Upper lobe of left lung (tissue), 6 donors: ENCODE data around the gene DELE1. TPM values are rescaled to one million over a fixed set of nuclear protein-coding genes. Genes with fewer than 3 reads are reported as not detected.

Experiments
- ATAC-seq, 2 donors: fragments of 200-7000 bp; cut with Tn5 transposase; one replicate each; pipeline ENCODE4 v1.9.1; 2022; ENCODE audit warnings: mild to moderate bottlenecking in 2 of 2, moderate library complexity in 2 of 2; ENCODE audit not compliant: low FRiP score in 2 of 2
- DNase-seq, 2 donors: peaks; one replicate each; pipeline ENCODE4 v3.0.0-alpha.2; 2019 to 2020
- H3K27ac ChIP-seq, 4 donors: fragments of 200-600 bp; sonication (generic); one replicate each; pipeline ENCODE4 v1.5.1; 2016 to 2019
- H3K27me3 ChIP-seq, 4 donors: fragments of 200-600 bp; sonication (generic); one replicate each; pipeline ENCODE4 v1.5.1; 2017 to 2019
- H3K36me3 ChIP-seq, 4 donors: fragments of 200-600 bp; sonication (generic); one replicate each; pipeline ENCODE4 v1.5.1; 2016 to 2019
- H3K4me1 ChIP-seq, 4 donors: fragments of 200-600 bp; sonication (generic); one replicate each; pipeline ENCODE4 v1.5.1; 2018 to 2019
- H3K4me3 ChIP-seq, 4 donors: fragments of 200-600 bp; sonication (generic); one replicate each; pipeline ENCODE4 v1.5.1; 2017 to 2019; ENCODE audit warnings: mild to moderate bottlenecking in 2 of 4, moderate library complexity in 1 of 4
- H3K9me3 ChIP-seq, 4 donors: fragments of 200-600 bp; sonication (generic); one replicate each; pipeline ENCODE4 v1.5.1; 2018 to 2019
- CTCF ChIP-seq, 6 experiments: fragments of 450-650 bp in 4 of 6; fragments of 200-600 bp in 2 of 6; sonication (generic) in 2 of 6; IDR thresholded peaks; one replicate each; pipeline ENCODE4 v1.5.1; 2016 to 2019; ENCODE audit warnings: antibody characterized with exemption in 6 of 6
- EP300 ChIP-seq, 4 donors: sonication (generic); formaldehyde crosslinking; IDR thresholded peaks; one replicate each; pipeline ENCODE4 v1.5.1; 2017; ENCODE audit warnings: antibody characterized with exemption in 4 of 4, control low read depth in 2 of 4
- POLR2A ChIP-seq, 4 donors: fragments of 450-650 bp; IDR thresholded peaks; one replicate each; pipeline ENCODE4 v1.5.1; 2016 to 2017; ENCODE audit warnings: antibody characterized with exemption in 4 of 4, mild to moderate bottlenecking in 2 of 4
- POLR2AphosphoS5 ChIP-seq, 2 donors: sonication (generic); formaldehyde crosslinking; IDR thresholded peaks; one replicate each; pipeline ENCODE4 v1.5.1; 2017; ENCODE audit warnings: antibody characterized with exemption in 2 of 2
- WGBS, 2 donors: methylation state at CpG; one replicate each; pipeline ENCODE4 v1.1.5; 2017 to 2018; 5-methylcytosine and 5-hydroxymethylcytosine counted together
- total RNA-seq, 6 donors: library from RNA; depleted of rRNA in 4 of 6; stranded (reverse); fragments of >200 nt in 4 of 6; gene quantifications; one replicate each; pipeline versions ENCODE4 v1.1.0 to v1.2.1, GENCODE V29; 2016 to 2021
- donor health status: DM: no; HTN: no; CAD: no; lungs with moderate emphysema.
- donor health status: DM: no; HTN: yes; CAD: no; lungs with severe emphysema.

DELE1 gene
- total RNA-seq, 6 donors from 2014 or later: 59.4 to 151 (median 87.5) TPM

DNA sequence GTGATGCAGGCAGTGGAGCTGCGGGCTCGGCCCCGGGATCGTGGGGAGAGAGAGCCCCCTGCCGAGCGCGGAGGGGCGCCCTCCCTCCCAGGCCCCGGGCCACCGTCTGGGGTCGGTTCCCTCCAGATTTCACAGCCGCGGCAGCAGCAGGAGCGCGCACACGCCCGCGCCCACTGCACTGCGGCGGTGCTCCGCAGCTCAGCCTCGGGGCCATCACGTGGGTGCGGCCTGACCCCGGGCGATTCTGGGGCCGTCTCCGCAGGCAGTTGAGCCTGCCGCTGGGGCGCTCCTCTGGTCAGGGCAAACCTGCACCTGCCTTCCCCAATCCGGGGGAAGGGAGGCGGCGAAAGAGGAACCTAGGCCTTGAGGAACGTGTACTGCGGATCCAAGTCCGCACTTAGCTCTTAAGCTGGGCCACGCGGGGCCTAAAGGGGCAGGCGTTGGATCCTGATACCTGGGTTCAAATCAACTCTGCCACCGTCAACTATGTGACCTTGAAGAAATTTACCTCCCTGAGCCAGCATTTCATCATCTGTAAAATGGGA is 9.4 kb upstream of the DELE1 start:
- Histone ChIP-seq H3K9me3 (no peaks in the 10 kb centered on the region), H3K27me3 (no peaks in the 10 kb centered on the region), H3K4me3 (peak overlapping the region in 3 of 4 donors; percentile 20 to 45 (median 39)), H3K36me3 (no peaks in the 10 kb centered on the region), H3K4me1 (peaks cover 6 to 12% (median 11%) of the 10 kb centered on the region in 4 donors), H3K27ac (no peak overlapping the region)
- DNase-seq (peak; percentile 74 to 89), ATAC-seq (peak; percentile 75 to 88)
- no peak for TF ChIP-seq POLR2AphosphoS5 (IDR thresholded peaks at IDR 0.05)
- peak in 5 of 6 experiments; percentile 27 to 47 (median 42) for TF ChIP-seq CTCF (IDR thresholded peaks at IDR 0.05)
- TF ChIP-seq POLR2A (IDR thresholded peaks at IDR 0.05): no peak
- TF ChIP-seq EP300 (IDR thresholded peaks at IDR 0.05): no peak
- WGBS, 2 donors: 17 to 42% methylated on average over 7 to 32 of the region's 40 CpGs

GRCh38 chr5:141914797-141915196 is 8.9 kb upstream of the DELE1 start:
- Histone ChIP-seq H3K36me3 (no peaks in the 10 kb centered on the region), H3K27ac (no peak overlapping the region), H3K9me3 (no peaks in the 10 kb centered on the region), H3K4me3 (no peak overlapping the region), H3K4me1 (peaks cover 6 to 12% (median 11%) of the 10 kb centered on the region in 4 donors), H3K27me3 (no peaks in the 10 kb centered on the region)
- ATAC-seq: no peak
- DNase-seq: no peak
- WGBS, 2 donors: 93 to 98% methylated on average over 3 of the region's 3 CpGs
- TF ChIP-seq POLR2A (IDR thresholded peaks at IDR 0.05) (no peak), POLR2AphosphoS5 (IDR thresholded peaks at IDR 0.05) (no peak), CTCF (IDR thresholded peaks at IDR 0.05) (no peak), EP300 (IDR thresholded peaks at IDR 0.05) (no peak)

- H3K9me3 ChIP-seq: no peaks in the 10 kb centered on the region
- no peaks in the 10 kb centered on the region for H3K36me3 ChIP-seq
- DNase-seq (no peak), ATAC-seq (no peak)
- peaks cover 6 to 12% (median 11%) of the 10 kb centered on the region in 4 donors for H3K4me1 ChIP-seq
- H3K27ac ChIP-seq: no peak overlapping the region
- WGBS, 2 donors: 74 to 82% methylated on average over 6 of the region's 6 CpGs
- H3K27me3 ChIP-seq: no peaks in the 10 kb centered on the region
- H3K4me3 ChIP-seq: no peak overlapping the region
- no peak for TF ChIP-seq CTCF (IDR thresholded peaks at IDR 0.05)
- TF ChIP-seq POLR2AphosphoS5 (IDR thresholded peaks at IDR 0.05): no peak
- TF ChIP-seq POLR2A (IDR thresholded peaks at IDR 0.05): no peak
- no peak for TF ChIP-seq EP300 (IDR thresholded peaks at IDR 0.05)
Measured at GRCh38 chr5:141915881-141916336, 7.8 kb upstream of the DELE1 start.

DNA sequence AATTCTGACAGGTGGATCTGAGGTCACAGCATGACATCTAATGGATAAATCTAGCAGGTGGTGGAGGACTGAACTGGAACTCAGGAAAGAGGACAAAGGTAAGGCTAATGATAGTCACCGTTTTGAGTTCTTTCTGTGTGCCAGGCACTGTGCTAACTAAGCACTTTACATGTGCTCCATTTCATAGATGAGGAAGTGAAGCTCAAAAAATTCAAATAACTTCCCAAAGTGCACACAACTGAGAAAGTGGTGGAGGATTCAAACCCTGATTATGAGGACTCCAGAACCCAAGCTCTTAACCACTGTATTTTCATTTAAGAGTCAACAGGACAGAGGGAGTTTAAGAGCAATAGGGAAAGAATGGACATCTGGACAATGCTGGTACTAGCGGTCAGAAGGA is 7.1 kb upstream of the DELE1 start:
- TF ChIP-seq EP300 (IDR thresholded peaks at IDR 0.05): no peak
- no peak for TF ChIP-seq POLR2AphosphoS5 (IDR thresholded peaks at IDR 0.05)
- no peak for TF ChIP-seq POLR2A (IDR thresholded peaks at IDR 0.05)
- TF ChIP-seq CTCF (IDR thresholded peaks at IDR 0.05): no peak

GRCh38 chr5:141917760-141918159 is 5.9 kb upstream of the DELE1 start:
- TF ChIP-seq EP300 (IDR thresholded peaks at IDR 0.05): no peak
- no peak for TF ChIP-seq POLR2A (IDR thresholded peaks at IDR 0.05)
- TF ChIP-seq POLR2AphosphoS5 (IDR thresholded peaks at IDR 0.05): no peak
- TF ChIP-seq CTCF (IDR thresholded peaks at IDR 0.05): no peak
- H3K36me3 ChIP-seq: no peaks in the 10 kb centered on the region
- no peak for DNase-seq
- 75% methylated on average over 5 of the region's 5 CpGs for WGBS, 2 donors
- H3K4me1 ChIP-seq: peaks cover 6 to 14% (median 12%) of the 10 kb centered on the region in 4 donors
- H3K4me3 ChIP-seq: no peak overlapping the region
- H3K9me3 ChIP-seq: no peaks in the 10 kb centered on the region
- ATAC-seq: no peak
- no peak overlapping the region for H3K27ac ChIP-seq
- no peaks in the 10 kb centered on the region for H3K27me3 ChIP-seq

More for the DNA sequence above, 7.1 kb upstream of the DELE1 start:
- Histone ChIP-seq H3K4me1 (peaks cover 6 to 12% (median 11%) of the 10 kb centered on the region in 4 donors), H3K36me3 (no peaks in the 10 kb centered on the region), H3K27me3 (no peaks in the 10 kb centered on the region), H3K9me3 (no peaks in the 10 kb centered on the region), H3K4me3 (no peak overlapping the region), H3K27ac (no peak overlapping the region)
- DNase-seq: no peak
- WGBS, 2 donors: 60 to 68% methylated on average over 2 of the region's 2 CpGs
- no peak for ATAC-seq
